HG02870 (cell line): ENCODE results near the gene SPG11.
"Not testable (repeated sequence)": the region's sequence is repeated elsewhere in the genome, so short reads cannot be mapped to it uniquely, and the experiment has no call there.

Source experiments
- ATAC-seq: cut with Tn5 transposase; IDR thresholded peaks from one replicate; pipeline ENCODE4 v1.9.1; 2021; ENCODE audit warnings: mild to moderate bottlenecking, moderate library complexity; ENCODE audit not compliant: unreplicated experiment

The SPG11 gene

DNA sequence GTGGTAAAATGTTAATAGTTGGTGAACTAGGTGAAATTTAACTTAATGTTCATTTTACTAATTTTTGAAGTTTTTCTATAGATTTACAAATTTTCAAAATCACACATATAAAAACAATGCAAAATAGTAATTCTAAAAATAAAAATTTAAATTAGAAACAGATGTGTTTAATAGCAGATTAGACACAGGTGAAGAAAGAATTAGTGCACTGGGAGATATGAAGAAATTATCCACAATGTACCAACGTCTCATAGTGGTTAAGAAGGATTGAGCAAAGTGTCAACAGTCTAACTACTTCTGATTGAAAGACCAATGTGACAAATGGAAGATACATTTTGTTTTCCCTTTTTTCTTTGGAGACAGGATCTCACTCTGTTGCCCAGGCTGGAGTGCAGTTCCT lies 26.5 kb downstream of the SPG11 start:
- ATAC-seq = no peak

DNA sequence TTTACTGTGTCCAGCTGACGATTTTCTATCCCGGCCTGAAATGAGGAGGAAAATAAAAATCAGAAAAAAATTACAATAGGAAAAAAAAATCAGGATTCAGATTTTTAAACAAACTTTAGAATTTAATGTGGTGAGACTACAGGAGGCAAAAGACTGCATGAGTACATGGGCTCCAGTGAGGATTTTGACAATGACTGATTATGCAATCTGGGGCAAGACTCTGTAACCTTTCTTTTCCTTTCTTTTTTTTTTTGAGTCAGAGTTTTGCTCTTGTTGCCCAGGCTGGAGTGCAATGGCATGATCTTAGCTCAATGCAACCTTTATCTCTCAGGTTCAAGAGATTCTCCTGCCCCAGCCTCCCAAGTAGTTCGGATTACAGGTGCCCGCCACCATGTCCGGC lies 29.9 kb downstream of the SPG11 start:
- no peak for ATAC-seq

DNA sequence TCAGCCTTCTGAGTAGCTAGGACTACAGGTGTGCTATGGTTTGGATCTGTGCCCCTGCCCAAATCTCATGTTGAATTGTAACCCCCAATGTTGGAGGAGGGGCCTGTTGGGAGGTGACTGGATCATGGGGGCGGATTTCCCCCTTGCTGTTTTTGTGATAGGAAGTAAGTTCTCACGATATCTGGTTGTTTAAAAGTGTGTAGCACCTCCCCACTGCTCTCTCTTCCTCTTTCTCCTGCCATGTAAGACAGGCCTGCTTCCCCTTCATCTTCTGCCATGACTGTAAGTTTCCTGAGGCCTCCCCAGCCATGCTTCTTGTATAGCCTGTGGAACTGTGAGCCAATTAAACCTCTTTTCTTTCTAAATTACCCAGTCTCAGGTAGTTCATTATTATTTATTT lies 38.2 kb downstream of the SPG11 start:
- ATAC-seq = not testable (repeated sequence)

DNA sequence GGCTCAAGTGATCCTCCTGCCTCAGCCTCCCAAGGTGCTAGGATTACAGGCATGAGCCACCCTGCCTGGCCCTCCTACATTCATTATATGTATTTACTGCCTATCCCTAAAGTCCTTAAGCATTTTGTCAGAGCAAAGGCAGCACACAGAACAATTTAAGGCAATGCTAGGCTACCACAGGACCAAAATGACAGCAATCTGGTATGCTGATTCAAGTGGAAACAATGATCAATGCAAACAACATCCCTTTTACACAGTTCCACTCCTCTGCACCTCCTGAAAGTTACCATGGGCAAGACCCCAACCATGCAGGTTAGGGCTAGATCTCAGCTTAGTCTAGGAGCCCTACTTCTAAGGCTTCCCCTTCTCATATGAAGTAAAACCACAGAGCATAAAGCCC lies 40.3 kb downstream of the SPG11 start:
- ATAC-seq = no peak

DNA sequence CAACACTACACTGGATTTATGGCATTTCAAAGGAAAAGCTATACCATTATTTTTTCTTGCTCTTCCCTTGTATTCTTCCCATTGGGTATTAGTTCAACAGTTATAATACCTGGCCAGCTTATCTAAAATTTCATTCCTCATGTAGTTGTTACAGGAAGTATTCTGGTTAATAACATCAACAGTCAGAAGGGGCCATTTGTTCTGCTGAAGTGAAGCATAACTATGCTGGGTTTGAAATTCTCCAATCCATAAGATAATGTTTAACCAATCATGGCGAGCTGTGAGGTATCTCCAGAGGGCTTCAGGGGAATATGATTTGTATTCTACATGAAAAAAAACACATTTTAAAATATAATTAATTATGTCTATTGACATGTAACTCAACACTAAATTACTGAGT lies 43.4 kb downstream of the SPG11 start:
- no peak for ATAC-seq

DNA sequence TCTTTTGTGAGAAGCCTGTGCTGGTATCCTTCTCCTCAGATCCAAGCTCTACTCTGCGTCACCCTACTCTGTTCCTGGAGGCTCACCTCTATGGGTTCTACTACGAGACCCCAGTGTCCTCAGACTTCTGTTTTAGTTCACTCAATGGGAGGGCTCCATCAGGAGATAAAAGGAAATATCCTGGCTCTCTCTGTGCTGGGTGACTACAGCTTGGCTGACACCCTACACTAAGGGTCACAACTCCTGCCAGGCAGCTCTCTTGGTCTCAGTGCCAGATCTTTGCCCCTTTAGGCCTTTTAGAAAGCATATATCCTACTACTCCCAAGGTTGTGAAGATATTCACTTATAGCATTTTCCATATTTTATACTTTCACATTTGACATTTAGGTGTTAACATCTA lies 46.5 kb downstream of the SPG11 start:
- ATAC-seq = no peak

DNA sequence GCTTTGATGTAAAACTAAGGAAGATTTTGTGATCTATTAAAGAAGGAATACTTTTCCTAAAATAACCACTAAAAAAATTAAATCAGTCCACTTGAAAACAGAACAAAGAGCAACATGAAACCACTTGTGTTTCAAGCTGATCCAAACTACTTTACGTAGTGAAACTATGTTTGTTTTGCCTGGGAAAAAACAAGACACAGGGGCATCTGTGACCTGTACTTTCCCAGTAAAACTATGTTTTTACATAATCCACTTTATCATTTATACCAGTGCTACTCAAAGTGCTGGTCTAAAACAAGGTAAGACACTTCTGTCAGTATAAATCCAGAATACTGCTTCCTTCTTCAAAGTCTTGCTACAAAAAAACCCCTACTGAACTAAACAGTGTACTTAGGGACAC lies 56.7 kb downstream of the SPG11 start:
- no peak for ATAC-seq

DNA sequence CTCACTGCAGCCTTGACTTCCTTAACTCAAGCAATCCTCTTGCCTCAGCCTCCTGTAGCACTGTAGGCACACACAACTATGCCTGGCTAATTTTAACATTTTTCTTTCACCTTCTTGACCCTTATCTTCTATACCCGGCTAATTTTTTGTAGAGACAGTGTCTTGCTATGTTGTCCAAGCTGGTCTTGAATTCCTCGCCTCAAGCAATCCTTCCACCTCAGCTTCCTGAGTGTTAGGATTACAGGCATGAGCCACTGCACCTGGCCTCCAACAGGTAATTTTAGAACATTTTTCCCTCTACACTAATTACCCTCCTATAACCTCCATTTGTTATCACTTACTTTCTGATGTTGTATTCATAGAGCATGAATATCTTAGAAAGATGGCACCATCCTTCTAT lies 60.3 kb downstream of the SPG11 start:
- no peak for ATAC-seq

DNA sequence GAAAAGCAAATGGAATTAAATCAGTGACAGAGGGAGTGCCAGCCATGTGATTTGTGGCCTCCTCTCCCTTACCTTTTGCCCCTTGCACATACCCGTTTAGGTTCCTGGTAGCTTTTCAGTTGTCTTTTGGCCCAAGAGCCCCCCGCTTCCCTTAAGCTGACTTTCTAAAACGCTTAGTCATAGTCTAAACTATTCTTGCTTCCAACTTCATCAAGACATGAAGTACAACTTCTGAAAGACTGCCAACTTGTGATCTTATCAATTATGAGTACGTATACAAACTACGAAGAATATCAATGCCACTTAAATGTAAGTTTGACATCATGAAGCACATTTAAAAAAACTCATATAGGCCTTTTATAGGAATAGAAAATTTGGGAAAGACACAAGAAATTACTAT lies 64.6 kb downstream of the SPG11 start:
- ATAC-seq = no peak

DNA sequence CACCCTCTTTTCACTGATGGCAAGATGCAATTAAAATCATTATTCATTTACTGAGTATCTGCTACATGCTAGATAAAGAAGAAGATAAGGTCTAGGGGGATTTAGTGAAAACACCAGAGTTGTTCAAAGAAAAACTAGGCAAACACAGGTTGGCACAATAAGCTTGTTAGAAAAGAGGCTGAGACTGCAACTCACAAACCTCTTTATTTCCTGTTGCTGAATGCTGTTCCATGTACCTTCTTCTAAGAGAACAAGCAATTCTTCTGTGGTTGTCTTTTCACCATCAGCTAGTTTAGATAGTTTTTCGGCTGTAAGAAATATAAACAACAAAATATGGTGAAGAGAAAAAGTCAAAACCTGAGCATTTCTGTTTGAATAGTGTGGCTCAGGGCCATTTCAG lies 65.4 kb downstream of the SPG11 start:
- no peak for ATAC-seq

DNA sequence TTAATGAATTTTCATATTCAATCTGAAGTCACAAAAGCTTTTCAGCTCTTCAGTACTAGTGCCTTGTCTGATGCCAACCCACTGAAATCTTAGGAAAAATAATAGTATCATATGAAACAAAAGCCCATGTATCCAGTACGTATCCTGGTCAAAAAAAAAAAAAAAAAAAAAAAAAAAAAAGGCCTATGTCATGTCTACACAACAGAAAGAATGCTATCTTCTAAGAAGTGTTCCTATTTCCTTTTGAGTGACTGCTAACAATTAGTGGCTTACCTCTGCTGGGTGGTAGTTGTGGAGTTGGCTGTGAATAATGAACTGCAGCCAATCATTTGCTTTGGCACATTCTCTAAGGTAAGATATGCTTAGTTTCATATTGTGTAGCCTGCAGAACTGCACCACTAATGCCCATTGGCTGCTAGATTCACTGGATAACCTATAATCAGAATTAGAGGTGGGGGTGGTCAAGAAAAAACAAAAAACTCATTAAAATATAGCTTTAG lies 66.9 kb downstream of the SPG11 start:
- ATAC-seq = no peak

DNA sequence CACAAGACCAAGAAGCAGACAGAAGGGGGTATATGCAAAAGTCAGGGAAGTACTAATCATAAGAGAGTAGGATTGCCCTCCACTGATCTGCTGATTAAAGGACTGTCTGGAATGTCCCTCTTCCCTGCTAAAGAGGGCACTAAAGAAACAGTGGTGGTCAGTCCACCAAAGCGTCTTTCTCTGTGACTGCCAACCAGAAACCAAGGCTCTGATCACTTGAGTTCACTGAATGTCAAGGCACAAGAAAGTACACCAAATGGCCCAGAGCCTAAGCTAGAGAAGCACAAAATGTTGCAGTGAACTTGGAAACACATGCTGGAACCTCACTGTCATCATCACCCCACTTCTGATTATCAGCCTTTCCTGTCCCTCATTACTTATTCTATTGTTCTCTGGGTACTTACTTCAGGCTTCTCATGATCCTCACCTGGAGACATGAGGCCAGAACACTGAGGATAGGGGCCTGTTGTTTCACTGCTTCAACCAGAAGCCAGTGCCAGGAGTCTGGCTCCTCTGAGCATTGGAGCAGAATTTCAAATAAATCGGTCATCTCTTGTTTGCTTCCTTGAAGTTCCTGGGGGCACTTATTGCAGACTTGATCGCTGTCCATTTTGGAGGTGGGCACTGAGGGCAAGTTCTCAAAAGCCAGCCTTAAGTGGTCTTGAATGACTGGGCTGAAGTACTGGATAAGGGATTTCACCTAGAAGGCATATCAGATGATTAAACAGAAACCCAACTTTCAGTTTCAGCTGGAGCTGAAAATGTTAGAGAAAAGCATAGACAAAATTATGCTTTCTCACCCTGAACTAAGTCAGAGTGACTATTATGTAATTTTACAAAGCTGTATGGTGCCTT lies 67.6 kb downstream of the SPG11 start:
- no peak for ATAC-seq

DNA sequence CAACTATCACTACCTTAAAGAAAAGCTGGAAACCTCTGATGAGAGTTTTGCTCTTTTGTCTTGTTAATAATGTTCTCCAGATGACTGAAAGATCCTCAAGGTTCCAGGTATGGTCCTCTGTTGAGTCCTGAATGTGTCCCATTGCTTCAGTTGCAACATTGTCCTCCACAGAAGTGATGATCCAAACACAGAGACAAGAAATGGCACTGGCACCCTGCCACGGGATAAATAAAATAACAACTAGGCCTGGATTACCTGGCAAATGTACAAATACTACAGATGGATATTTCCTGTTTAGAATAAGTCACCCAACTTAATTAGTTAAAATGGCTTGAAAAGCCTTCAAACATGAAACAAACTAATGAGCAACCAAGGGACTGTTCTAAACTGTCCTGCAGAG lies 68.2 kb downstream of the SPG11 start:
- ATAC-seq = no peak

DNA sequence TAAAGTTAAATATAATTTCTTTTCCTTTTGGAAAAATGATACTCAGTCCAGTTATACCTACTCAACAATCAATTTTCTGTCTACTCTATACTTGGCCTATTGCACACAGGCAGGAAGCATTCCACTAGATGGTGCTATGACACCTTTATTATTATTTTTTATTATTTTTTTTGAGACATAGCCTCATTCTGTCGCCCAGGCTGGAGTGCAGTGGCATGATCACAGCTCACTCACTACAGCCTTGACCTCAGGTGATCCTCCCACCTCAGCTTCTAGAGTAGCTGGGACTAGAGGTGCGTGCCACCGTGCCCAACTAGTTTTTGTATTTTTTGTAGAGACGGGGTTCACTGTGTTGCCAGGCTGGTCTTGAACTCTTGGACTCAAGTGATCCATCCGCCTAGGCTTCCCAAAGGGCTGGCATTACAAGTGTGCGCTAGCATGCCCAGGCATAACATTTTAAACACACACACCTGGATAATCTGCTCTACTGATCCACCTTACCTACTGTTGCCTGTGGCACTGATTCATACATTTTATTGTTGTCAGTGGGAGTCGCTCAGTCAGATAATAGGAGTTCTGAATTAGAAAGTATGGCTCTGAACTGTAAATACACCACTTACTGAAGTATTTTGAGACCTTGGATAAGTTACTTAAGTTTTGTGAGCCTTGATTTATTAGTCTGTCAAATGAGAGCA lies 70.3 kb downstream of the SPG11 start:
- no peak for ATAC-seq

DNA sequence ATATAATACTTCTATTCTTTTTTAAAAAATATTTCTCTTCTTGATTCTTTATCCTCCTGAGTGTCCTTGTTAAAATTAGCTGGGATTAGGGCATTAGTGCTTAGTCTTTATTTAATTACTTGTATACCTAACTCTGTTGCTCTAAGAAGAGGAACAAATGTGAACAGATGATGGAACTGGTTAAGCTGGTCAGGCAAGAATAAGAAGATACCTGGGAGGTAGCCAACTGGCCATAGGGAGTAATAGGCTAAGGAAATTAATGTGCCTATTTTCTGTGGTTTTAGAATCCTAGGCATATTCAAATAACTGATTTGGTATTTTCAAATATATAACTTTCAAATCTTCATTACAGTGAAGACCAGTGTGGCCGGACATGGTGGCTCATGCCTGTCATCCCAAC lies 72.1 kb downstream of the SPG11 start:
- no peak for ATAC-seq

DNA sequence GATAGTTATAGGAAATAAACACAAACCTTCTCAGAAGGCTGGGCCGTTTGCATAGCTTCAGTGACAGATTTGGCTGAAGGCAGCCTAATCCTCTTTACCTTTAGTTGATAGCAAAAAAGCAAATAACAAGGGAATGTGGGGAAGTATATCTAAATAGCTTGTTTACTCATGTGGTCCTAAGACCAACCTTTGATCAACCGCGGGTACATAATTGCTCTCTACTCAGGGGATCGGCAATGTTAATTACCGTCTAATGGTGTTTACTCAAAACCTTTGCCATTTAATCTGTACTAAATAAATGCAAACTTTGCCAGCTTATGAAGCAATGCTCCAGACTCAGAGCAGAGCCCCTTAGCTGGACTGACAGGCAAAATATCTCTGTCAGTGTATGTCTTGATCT lies 74.9 kb downstream of the SPG11 start:
- ATAC-seq = no peak

DNA sequence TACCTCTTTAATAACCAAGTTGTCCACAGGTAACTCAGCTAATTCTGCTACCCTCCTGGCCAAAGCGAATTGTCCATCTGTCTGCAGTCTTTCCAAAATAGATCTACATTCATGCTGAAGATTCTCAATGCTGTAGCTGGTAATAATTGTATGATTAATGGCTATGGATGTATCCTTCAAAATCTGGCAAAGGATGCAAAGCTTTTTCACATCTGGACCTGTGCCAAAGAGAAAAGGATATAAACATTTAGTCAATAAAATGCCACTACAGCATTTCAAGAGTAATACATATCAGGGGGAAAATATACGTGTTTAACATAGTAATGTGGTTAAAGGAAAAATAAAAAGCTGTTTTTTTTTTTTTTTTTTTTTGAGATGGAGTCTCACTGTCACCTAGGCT lies 77.8 kb downstream of the SPG11 start:
- ATAC-seq = no peak

DNA sequence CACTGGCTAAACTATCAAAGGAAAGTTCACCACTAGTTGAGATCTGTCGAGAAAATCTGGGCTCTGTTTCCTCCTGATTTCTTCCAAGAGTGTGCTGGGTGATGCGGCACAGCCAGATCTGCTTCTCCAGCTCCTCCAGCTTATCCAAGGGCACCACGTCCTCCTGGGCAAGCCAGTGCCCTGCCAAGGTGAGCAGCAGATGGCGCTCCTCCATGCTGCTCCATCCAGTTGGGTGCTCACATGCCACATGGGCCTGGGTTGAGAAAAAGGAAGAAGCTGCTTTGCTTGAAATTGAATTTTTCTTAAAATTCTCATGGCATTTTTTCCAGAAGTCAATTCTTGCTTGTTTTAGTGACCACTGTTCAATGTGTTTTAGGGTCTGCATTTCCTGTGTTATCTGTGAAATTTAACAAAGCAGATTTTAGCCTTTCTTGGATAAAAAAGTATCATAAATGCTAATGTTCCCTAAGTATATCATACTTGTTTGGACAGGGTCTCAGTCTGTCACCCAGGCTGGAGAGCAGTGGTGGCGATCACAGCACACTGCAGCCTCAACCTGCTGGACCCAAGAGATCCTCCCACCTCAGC lies 79.2 kb downstream of the SPG11 start:
- ATAC-seq = no peak

DNA sequence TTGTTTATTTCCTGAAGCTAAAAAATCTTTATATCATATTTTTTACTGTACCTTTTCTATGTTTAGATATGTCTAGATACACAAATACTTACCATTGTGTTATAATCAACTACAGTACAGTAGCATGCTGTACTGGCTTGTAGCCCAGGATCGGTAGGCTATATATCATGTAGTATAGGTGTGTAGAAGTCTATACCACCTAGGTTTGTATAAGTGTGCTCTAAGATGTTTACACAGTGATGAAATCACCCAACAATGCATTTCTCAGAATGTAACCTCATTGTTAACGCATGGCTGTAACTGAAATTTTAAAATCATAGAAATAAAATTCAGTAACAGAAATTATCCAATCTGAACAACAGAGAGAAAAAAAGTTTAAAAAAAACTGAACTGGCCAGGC lies 83.4 kb downstream of the SPG11 start:
- ATAC-seq = no peak

DNA sequence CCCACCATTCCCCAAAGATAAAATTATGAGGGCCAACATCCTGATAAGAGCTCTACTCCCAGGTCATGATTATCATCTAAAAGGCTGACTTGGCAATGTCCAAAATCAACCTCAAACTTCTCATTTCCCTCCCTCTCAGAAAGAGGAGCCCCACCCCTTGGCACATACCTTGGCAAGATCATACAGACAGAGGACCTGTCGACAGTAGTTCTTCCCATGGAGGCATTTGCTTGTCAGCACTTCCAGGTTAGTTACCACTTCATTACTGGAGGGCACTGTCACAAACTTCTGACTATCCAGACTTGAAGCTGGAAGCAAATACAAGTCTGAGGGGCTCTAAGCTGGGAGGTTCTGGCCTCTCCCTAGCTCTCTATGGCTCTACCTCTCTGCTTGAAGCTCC lies 88.7 kb downstream of the SPG11 start:
- ATAC-seq = no peak

DNA sequence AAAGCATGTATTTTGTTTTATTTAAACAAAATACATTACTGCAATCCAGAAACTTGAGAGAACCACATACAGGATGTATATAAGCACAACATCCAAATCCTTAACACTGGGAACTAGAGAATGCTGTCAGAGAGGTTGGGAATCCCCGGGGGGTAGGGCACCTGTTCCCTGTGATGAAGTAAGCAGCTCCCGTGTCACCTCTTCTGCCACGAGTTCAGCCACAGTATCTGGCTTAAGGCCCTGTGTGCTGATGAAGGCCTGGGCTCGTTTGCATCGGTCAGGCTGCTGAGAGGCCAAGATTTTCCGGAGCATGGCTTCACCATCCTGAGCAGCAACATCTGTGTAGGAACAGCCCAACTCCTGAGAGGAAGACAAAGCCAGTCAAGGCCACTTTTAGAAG lies 90.1 kb downstream of the SPG11 start:
- no peak for ATAC-seq

DNA sequence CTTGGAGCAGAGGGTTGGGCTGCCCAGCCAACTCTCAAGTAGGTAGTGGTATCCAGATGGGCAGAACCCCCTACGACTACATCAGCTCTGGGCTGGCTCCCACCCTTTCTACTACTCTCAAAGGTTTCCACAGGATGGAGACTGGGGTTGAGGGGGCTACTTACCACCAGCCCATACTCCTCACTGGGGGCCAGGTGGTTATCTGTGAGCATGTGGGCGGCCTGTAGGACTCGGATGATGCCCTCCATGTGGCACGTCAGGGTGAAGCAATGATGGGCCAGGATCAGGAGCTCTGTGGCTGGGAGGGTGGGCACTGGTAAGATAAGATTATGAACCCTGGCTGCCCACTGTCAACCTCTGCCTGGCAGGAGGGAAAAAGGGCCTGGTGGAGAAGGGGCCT lies 93.1 kb downstream of the SPG11 start:
- ATAC-seq = no peak
